Mesothelial cell of epicardium (in vitro differentiated cells): ENCODE measurements around the gene TMEM201. TPM values are rescaled to one million over a fixed set of nuclear protein-coding genes. Genes with fewer than 3 reads are reported as not detected.

Experiments used
- DNase-seq, 2 experiments: peaks; one replicate each; pipeline ENCODE4 v3.0.0; 2021; ENCODE audit warnings: low spot score in 2 of 2; ENCODE audit not compliant: unreplicated experiment in 2 of 2
- H3K27ac Mint-ChIP-seq: 2 replicates; pipeline ENCODE4 v1.8.0; 2021; ENCODE audit warnings: mixed read lengths
- H3K27me3 Mint-ChIP-seq: 2 replicates; pipeline ENCODE4 v1.8.0; 2021; ENCODE audit warnings: low read depth, mixed read lengths
- H3K36me3 Mint-ChIP-seq: 2 replicates; pipeline ENCODE4 v1.8.0; 2021; ENCODE audit warnings: mixed read lengths
- H3K4me1 Mint-ChIP-seq: 2 replicates; pipeline ENCODE4 v1.8.0; 2021; ENCODE audit warnings: mixed read lengths
- H3K4me3 Mint-ChIP-seq: 2 replicates; pipeline ENCODE4 v1.8.0; 2021; ENCODE audit warnings: mild to moderate bottlenecking, moderate library complexity, mixed read lengths
- H3K9me3 Mint-ChIP-seq: 2 replicates; pipeline ENCODE4 v1.8.0; 2021; ENCODE audit warnings: mixed read lengths
- CTCF ChIP-seq: fragments of 200-600 bp; sonication (generic); IDR thresholded peaks from one replicate; pipeline ENCODE4 v1.5.0; 2021; ENCODE audit warnings: antibody characterized with exemption; ENCODE audit not compliant: unreplicated experiment
- total RNA-seq: library from RNA; stranded (reverse); gene quantifications from 3 replicates; pipeline ENCODE4 v1.2.1, GENCODE V29; 2021

Gene TMEM201
- total RNA-seq, 1 donor from 2014 or later = 31.8 TPM

DNA sequence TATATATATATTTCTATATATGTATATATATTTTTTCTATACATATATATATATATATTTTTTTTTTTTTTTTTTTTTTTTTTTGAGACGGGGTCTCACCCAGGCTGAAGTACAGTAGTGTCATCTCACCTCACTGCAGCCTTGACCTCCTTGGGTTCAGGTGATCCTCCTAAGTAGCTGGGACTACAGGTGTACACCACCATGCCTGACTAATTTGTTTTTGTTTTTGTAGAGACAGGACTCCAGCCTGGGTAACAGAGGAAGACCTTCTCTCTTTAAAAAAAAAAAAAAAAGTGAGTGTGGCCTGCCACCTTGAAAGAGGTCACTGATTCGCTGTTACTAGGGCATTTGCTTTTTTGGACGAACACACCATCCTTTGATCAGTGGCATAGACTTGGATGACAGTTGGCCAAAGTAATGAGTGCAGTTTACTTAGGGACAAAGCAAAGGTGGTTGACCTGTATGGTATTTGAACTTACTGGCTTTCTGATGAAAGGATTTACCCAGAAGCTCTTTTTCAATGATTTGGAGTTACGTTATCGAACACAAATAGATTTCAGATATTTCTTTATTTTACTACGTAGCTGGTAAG lies 38.7 kb upstream of the TMEM201 start:
- DNase-seq = no peak
- H3K27ac Mint-ChIP-seq = no peak overlapping the region
- no peaks in the 10 kb centered on the region for H3K27me3 Mint-ChIP-seq
- H3K9me3 Mint-ChIP-seq = no peaks in the 10 kb centered on the region
- H3K36me3 Mint-ChIP-seq = peaks cover 5% of the 10 kb centered on the region
- peaks cover 3% of the 10 kb centered on the region for H3K4me1 Mint-ChIP-seq
- TF ChIP-seq CTCF = no peak
- H3K4me3 Mint-ChIP-seq = no peak overlapping the region

DNA sequence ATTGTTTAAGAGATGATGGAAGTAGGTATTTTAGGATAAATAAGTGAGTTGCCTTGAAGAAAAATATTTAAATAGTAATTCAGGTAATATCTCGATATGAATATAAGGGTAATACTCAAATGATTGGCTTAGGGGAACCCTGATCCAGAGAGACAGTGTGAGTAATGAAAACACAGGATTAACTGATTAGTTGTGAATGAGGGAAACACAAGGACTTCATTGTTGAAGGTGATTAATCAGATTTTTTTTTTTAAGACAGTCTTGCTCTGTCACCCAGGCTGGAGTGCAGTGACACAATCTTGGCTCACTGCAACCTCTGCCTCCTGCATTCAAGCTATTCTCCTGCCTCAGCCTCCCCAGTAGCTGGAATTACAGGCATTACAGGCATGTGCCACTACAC lies 36.7 kb upstream of the TMEM201 start:
- H3K36me3 Mint-ChIP-seq = peaks cover 11% of the 10 kb centered on the region
- H3K27me3 Mint-ChIP-seq = no peaks in the 10 kb centered on the region
- H3K9me3 Mint-ChIP-seq = no peaks in the 10 kb centered on the region
- H3K4me1 Mint-ChIP-seq = no peaks in the 10 kb centered on the region
- no peak overlapping the region for H3K4me3 Mint-ChIP-seq
- DNase-seq = no peak
- H3K27ac Mint-ChIP-seq = peak overlapping the region; percentile 20
- no peak for TF ChIP-seq CTCF

- no peaks in the 10 kb centered on the region for H3K27me3 Mint-ChIP-seq
- no peak for TF ChIP-seq CTCF
- no peak overlapping the region for H3K27ac Mint-ChIP-seq
- H3K9me3 Mint-ChIP-seq = no peaks in the 10 kb centered on the region
- DNase-seq = no peak
- no peak overlapping the region for H3K4me3 Mint-ChIP-seq
- H3K36me3 Mint-ChIP-seq = peaks cover 14% of the 10 kb centered on the region
- H3K4me1 Mint-ChIP-seq = no peaks in the 10 kb centered on the region
These were observed 35.0 kb upstream of the TMEM201 start for GRCh38 chr1:9553736-9554144.

DNA sequence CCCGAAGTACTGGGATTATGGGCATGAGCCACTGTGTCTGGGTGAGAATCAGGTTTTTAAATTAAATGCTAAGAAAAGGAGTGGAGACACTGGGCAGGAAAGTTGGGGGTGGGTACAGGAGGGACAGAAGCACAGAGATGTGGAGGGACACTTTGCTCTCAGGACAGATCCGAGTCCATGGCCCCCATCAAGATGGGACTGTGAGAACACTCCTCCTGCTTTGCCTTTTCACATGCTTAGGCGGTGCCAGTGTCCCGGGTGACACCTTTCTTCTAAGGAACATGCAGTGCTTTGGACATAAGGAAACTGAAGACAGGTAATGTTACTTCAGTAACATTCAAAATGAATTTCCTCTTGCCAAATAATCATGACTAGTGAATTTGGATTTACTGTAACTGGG lies 32.8 kb upstream of the TMEM201 start:
- Mint-ChIP-seq H3K4me1 (peaks cover 7% of the 10 kb centered on the region), H3K9me3 (no peaks in the 10 kb centered on the region), H3K27ac (no peak overlapping the region), H3K36me3 (peaks cover 14% of the 10 kb centered on the region), H3K27me3 (no peaks in the 10 kb centered on the region), H3K4me3 (no peak overlapping the region)
- no peak for DNase-seq
- TF ChIP-seq CTCF = no peak

- no peak for DNase-seq
- no peaks in the 10 kb centered on the region for H3K27me3 Mint-ChIP-seq
- peaks cover 15% of the 10 kb centered on the region for H3K4me1 Mint-ChIP-seq
- H3K36me3 Mint-ChIP-seq = peaks cover 14% of the 10 kb centered on the region
- no peak for TF ChIP-seq CTCF
- no peak overlapping the region for H3K27ac Mint-ChIP-seq
- H3K9me3 Mint-ChIP-seq = no peaks in the 10 kb centered on the region
- H3K4me3 Mint-ChIP-seq = no peak overlapping the region
These were observed 31.1 kb upstream of the TMEM201 start for GRCh38 chr1:9557624-9558023.
